Omental fat pad (tissue), 4 donors: Measurements from ENCODE around the gene AFG1L. TPM values are rescaled to one million over a fixed set of nuclear protein-coding genes. Genes with fewer than 3 reads are reported as not detected.

Source experiments
- ATAC-seq: fragments of 150-250 bp; one replicate; pipeline ENCODE4 v1.9.1; 2016; ENCODE audit warnings: mild to moderate bottlenecking, moderate library complexity; ENCODE audit not compliant: low FRiP score
- DNase-seq: peaks from one replicate; pipeline ENCODE4 v3.0.0-alpha.2; 2019; ENCODE audit warnings: low spot score
- total RNA-seq, 4 donors: library from RNA; depleted of rRNA; stranded (reverse); fragments of >200 nt; gene quantifications; one replicate each; pipeline ENCODE4 v1.1.0, GENCODE V29; 2016
- TF ChIP-seq, protein P1 (sequence below), 3 donors: fragments of 450-650 bp; IDR thresholded peaks; one replicate each; pipeline ENCODE4 v1.5.1; 2016 to 2017; ENCODE audit warnings: antibody characterized with exemption in 3 of 3, mild to moderate bottlenecking in 3 of 3, moderate library complexity in 2 of 3

AFG1L gene
- total RNA-seq, 4 donors from 2014 or later, result 1.8 to 4.3 (median 2.6) TPM

DNA sequence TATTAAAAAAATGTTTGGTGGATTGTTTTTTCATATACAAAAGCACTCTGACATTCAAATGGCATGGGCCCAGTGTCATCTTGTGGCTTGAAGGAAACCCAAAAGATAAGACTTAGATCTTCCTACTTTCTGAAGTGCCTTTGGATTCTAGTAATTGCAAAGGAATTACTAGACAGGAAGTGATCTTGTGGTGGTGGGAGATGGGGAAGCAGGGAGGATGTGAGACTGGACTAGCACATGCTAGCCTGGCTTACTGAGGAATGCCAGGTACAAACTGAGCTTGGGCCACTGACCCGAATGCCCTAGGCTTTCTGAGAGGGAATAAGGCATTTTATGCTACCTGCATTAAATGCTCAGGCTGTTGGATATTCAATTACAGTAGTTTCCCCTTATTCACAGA lies 59.0 kb downstream of the AFG1L start:
- ATAC-seq, result no peak
- TF ChIP-seq, protein P1, sequence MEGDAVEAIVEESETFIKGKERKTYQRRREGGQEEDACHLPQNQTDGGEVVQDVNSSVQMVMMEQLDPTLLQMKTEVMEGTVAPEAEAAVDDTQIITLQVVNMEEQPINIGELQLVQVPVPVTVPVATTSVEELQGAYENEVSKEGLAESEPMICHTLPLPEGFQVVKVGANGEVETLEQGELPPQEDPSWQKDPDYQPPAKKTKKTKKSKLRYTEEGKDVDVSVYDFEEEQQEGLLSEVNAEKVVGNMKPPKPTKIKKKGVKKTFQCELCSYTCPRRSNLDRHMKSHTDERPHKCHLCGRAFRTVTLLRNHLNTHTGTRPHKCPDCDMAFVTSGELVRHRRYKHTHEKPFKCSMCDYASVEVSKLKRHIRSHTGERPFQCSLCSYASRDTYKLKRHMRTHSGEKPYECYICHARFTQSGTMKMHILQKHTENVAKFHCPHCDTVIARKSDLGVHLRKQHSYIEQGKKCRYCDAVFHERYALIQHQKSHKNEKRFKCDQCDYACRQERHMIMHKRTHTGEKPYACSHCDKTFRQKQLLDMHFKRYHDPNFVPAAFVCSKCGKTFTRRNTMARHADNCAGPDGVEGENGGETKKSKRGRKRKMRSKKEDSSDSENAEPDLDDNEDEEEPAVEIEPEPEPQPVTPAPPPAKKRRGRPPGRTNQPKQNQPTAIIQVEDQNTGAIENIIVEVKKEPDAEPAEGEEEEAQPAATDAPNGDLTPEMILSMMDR (IDR thresholded peaks at IDR 0.05), result no peak

DNA sequence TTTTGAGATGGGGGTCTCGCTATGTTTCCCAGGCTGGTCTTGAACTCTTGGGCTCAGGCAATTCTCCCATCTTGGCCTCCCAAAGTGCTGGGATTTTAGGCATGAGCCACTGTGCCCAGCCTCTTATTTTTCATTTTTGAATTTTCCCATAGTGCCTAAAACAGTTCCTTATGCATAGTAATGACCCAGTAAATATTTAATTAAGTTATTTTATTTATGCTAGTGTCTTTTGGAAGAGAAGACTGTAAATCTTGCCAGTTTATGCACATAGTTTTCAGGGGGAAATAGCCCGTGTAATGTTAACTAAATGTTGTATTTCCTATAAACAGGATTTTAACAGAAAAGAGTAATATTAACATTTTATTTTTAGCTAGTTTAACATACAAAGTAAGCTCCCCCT lies 60.3 kb downstream of the AFG1L start:
- TF ChIP-seq, protein P1 (IDR thresholded peaks at IDR 0.05), result no peak
- ATAC-seq (no peak), DNase-seq (no peak)

More for the DNA sequence above, 59.0 kb downstream of the AFG1L start:
- DNase-seq, result no peak

DNA sequence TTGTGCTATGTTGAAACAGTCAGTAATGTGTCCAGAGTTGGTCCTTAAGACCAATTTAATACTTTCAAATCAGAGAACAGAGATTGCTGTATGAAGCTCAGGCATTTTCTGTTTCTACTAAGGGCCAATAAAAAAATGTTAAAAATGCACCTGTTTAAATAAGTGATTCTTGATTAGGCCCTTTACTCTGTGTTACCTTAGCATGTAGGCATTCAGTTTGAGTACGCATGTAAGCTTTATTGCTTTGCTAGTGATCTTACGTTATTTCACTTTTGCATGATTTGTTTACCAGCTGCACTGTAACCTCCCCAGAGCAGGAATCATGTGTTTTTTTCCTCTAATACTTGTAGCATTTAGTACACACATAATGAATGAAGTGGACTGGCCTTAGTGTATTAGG lies 61.0 kb downstream of the AFG1L start:
- ATAC-seq, result no peak
- TF ChIP-seq, protein P1 (IDR thresholded peaks at IDR 0.05), result no peak
- DNase-seq, result no peak

DNA sequence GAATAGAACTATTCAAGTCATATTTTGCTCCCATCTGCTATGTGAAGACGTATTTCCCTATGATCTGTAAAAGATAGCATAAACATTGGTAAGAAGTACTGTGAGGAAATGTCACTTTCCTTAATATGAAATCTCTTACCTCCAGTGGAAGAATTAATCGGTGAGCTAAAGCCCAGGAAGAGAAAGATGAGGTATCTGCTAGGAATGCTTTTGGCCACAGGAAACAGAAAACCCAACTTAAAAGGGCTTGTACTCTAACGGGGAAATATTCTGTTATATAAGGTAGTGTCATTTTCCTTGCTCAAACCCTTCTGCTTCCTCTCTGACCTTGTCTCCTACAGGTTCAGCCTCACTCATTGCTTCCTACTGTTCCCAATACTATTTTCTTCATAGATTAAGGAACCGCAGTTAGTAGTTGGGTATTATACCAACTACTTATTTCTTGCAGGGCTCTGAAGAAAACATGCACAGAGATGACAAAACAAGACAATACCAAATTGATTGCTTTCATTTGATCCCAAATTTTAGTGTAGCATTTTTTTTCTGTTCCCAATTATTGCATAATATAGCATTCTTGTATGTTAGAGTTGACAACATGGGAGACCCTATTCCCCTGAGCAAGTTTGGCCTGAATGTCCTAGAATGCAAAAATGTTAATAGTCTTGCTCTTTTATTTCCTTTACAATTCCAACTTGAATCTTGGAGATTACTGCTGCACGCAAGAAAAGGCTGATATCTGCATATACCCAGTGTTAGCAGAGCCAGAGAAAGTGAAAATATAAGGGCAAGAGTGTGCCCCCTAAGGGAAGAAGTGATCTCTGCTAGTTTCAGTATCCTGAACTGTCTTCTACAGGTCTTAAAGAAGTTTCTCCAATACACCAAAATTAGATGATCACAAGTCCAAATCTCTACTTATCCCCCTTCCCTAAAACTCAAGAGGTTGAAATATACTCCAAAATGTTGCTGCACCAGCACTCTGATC lies 65.3 kb downstream of the AFG1L start:
- TF ChIP-seq, protein P1 (IDR thresholded peaks at IDR 0.05), result no peak
- DNase-seq (no peak), ATAC-seq (no peak)

DNA sequence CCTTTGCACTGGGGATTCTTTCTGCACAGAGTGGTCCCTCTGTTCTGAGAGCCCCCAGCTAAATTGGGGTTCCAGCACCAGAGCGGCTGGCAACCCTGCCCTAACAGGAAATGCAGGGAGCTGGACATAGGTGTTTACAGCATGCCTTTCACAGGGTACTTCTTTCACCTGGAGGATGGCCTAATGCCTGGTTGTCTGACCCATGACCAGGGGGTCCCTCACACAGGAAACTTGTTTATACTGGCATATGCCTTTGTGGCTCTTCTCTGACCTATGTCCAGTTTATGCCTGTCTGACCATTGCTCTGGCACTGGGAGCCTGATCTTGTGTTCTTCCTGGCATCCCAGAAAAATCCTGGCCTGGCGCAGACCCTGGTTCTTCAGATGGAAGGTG lies 66.1 kb downstream of the AFG1L start:
- ATAC-seq (no peak), DNase-seq (no peak)
- TF ChIP-seq, protein P1 (IDR thresholded peaks at IDR 0.05), result no peak

DNA sequence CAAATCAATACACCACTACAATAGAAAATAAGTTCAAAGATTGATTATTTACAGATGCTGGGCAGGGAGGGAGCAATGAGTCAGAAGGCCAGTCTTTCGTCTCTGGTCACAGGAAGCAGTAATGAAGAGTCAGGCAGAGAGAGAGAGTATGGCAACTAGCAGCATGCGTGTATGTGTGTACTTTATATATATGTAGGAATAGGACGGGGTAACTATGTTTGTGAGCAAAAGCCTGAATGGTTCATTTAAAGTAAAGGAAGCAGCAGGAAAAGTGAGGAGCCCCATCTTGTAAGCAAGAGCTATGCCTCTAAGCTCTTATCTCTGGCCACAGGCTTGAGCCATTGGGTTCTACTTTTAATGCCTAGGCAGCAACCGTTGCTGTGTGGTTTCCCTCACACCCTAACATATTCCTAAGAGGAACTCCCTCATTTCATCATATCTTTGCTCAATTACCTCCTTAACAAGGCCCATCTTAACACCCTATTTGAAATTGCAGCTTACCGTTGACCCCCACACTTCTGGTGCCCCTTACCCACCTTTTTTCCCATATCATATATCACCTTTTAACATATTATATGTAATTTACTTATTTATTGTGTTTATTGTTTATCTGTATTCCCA lies 66.6 kb downstream of the AFG1L start:
- ATAC-seq (no peak), DNase-seq (no peak)
- TF ChIP-seq, protein P1 (IDR thresholded peaks at IDR 0.05), result no peak
